Testis (tissue), 2 donors: ENCODE results near the gene ERO1B.

Source experiments
- POLR2A ChIP-seq: fragments of 450-650 bp; IDR thresholded peaks from one replicate; pipeline ENCODE4 v1.6.1; 2017; ENCODE audit warnings: antibody characterized with exemption, mild to moderate bottlenecking, moderate library complexity
- TF ChIP-seq, protein P1 (sequence below), 3 experiments: fragments of 450-650 bp in 2 of 3; fragments of 200-600 bp in 1 of 3; sonication (generic) in 1 of 3; IDR thresholded peaks; one replicate each; pipeline ENCODE4 v1.5.1; 2016 to 2019; ENCODE audit warnings: antibody characterized with exemption in 3 of 3, mild to moderate bottlenecking in 2 of 3, moderate library complexity in 1 of 3

DNA sequence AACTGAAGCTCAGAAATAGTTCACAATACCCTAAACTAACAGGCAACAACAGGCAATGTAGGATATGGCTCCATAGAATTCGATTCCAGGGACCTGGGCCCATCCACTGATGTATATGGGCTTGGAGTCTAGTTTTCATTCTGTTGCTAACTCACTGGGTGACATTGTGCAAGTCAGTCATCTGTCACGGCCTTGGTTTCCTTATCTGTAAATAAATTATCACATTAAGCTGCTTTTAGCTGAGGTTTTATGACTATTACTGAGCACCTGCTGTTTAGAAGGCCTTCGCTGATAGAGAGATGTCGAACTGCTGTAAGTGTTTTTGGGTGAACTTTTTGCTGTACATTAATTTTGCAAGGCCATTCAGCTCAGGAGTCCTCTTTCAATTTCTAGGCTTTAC, 22.9 kb upstream of the ERO1B start:
- TF ChIP-seq, protein P1, sequence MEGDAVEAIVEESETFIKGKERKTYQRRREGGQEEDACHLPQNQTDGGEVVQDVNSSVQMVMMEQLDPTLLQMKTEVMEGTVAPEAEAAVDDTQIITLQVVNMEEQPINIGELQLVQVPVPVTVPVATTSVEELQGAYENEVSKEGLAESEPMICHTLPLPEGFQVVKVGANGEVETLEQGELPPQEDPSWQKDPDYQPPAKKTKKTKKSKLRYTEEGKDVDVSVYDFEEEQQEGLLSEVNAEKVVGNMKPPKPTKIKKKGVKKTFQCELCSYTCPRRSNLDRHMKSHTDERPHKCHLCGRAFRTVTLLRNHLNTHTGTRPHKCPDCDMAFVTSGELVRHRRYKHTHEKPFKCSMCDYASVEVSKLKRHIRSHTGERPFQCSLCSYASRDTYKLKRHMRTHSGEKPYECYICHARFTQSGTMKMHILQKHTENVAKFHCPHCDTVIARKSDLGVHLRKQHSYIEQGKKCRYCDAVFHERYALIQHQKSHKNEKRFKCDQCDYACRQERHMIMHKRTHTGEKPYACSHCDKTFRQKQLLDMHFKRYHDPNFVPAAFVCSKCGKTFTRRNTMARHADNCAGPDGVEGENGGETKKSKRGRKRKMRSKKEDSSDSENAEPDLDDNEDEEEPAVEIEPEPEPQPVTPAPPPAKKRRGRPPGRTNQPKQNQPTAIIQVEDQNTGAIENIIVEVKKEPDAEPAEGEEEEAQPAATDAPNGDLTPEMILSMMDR (IDR thresholded peaks at IDR 0.05): no peak
- no peak for TF ChIP-seq POLR2A
